Calu3 (cell line): Measurements from ENCODE around the gene ZNF487. TPM values are rescaled to one million over a fixed set of nuclear protein-coding genes. Genes with fewer than 3 reads are reported as not detected.

ENCODE experiments used
- BruUV-seq: library from RNA; stranded (reverse); fragments of 400-500 nt; replicated peaks from 2 replicates; lab custom pipeline; 2021; lab: Mats Ljungman, UMichigan
- CTCF ChIA-PET: fragments of 300-600 bp; sonication (Branson Sonifier 250); formaldehyde crosslinking; loops from one replicate; lab custom pipeline; 2022; ENCODE audit warnings: antibody characterized with exemption; lab: Charles Lee
- DNase-seq: peaks from one replicate; pipeline ENCODE4 v3.0.0; 2022
- H3K27ac Mint-ChIP-seq: one replicate; pipeline ENCODE4 v1.8.0; 2022; ENCODE audit warnings: mixed read lengths; ENCODE audit not compliant: unreplicated experiment
- H3K27me3 Mint-ChIP-seq: one replicate; pipeline ENCODE4 v1.8.0; 2022; ENCODE audit warnings: mixed read lengths; ENCODE audit not compliant: unreplicated experiment
- H3K36me3 Mint-ChIP-seq: one replicate; pipeline ENCODE4 v1.8.0; 2022; ENCODE audit warnings: mild to moderate bottlenecking, moderate library complexity, mixed read lengths; ENCODE audit not compliant: insufficient read depth, unreplicated experiment
- H3K4me1 Mint-ChIP-seq: one replicate; pipeline ENCODE4 v1.8.0; 2022; ENCODE audit warnings: mild to moderate bottlenecking, low read depth, mixed read lengths; ENCODE audit not compliant: unreplicated experiment
- H3K4me3 Mint-ChIP-seq: one replicate; pipeline ENCODE4 v1.8.0; 2022; ENCODE audit warnings: mild to moderate bottlenecking, low read depth, moderate library complexity, mixed read lengths; ENCODE audit not compliant: unreplicated experiment
- H3K9me3 Mint-ChIP-seq: one replicate; pipeline ENCODE4 v1.8.0; 2022; ENCODE audit warnings: low read depth, mixed read lengths; ENCODE audit not compliant: unreplicated experiment
- CTCF ChIP-seq: fragments of 200-600 bp; IDR thresholded peaks from one replicate; pipeline ENCODE4 v1.8.0; 2022; ENCODE audit warnings: antibody characterized with exemption; ENCODE audit not compliant: unreplicated experiment
- intact Hi-C: fragments of 100-400 bp; cut with micrococcal nuclease; formaldehyde crosslinking; loops from one replicate; pipeline ENCODE4 v1.10.0; 2022; ENCODE audit not compliant: unreplicated experiment
- total RNA-seq: library from RNA; stranded (reverse); gene quantifications from 2 replicates; pipeline ENCODE4 v1.2.3, GENCODE V29; 2022

The ZNF487 gene
- total RNA-seq, 1 experiment from 2014 or later: 3.4 TPM

- TF ChIP-seq CTCF: no peak
- CTCF ChIA-PET: interaction anchor here (1.0 kb wide), 1 partner anchor 9 kb away, joined by 3 read pairs; no protein-coding TSS in a partner anchor
- Mint-ChIP-seq H3K27ac (peak overlapping the region; percentile 81), H3K4me3 (peak overlapping the region; percentile 85), H3K36me3 (peaks cover 96% of the 10 kb centered on the region), H3K27me3 (no peaks in the 10 kb centered on the region), H3K4me1 (peaks cover 56% of the 10 kb centered on the region), H3K9me3 (no peaks in the 10 kb centered on the region)
- no peak for DNase-seq
- no TSS peak for BruUV-seq
- intact Hi-C loops: loop anchor here (5.0 kb wide), 1 partner anchor 43 kb away; no protein-coding TSS in a partner anchor
Measured at GRCh38 chr10:43394868-43395267, 42.0 kb upstream of the ZNF487 start.

GRCh38 chr10:43395571-43396060 lies 41.3 kb upstream of the ZNF487 start:
- H3K27ac Mint-ChIP-seq: peak overlapping the region; percentile 81
- H3K36me3 Mint-ChIP-seq: peaks cover 96% of the 10 kb centered on the region
- H3K27me3 Mint-ChIP-seq: no peaks in the 10 kb centered on the region
- BruUV-seq: no TSS peak
- peaks cover 56% of the 10 kb centered on the region for H3K4me1 Mint-ChIP-seq
- intact Hi-C loops: loop anchor here (5.0 kb wide), 1 partner anchor 43 kb away; no protein-coding TSS in a partner anchor
- peak; percentile 39 for DNase-seq
- H3K9me3 Mint-ChIP-seq: no peaks in the 10 kb centered on the region
- TF ChIP-seq CTCF: no peak
- peak overlapping the region; percentile 85 for H3K4me3 Mint-ChIP-seq
- CTCF ChIA-PET: interaction anchor here (1.0 kb wide), 1 partner anchor 8 kb away, joined by 3 read pairs; no protein-coding TSS in a partner anchor

- Mint-ChIP-seq H3K9me3 (no peaks in the 10 kb centered on the region), H3K27ac (peak overlapping the region; percentile 81), H3K4me3 (peak overlapping the region; percentile 85), H3K4me1 (peaks cover 55% of the 10 kb centered on the region), H3K27me3 (no peaks in the 10 kb centered on the region), H3K36me3 (peaks cover 92% of the 10 kb centered on the region)
- no peak for TF ChIP-seq CTCF
- BruUV-seq: TSS peak; percentile 12
- peak; percentile 86 for DNase-seq
- CTCF ChIA-PET: interaction anchor here (0.6 to 0.9 kb wide), 5 partner anchors 33 to 296 kb away, joined by 3 to 5 read pairs (median 3); no protein-coding TSS in a partner anchor
- intact Hi-C loops: loop anchor here (5.0 kb wide), 1 partner anchor 44 kb away; no protein-coding TSS in a partner anchor
Measured at GRCh38 chr10:43396061-43396927, 40.6 kb upstream of the ZNF487 start.

- BruUV-seq: no TSS peak
- peaks cover 55% of the 10 kb centered on the region for H3K4me1 Mint-ChIP-seq
- H3K9me3 Mint-ChIP-seq: no peaks in the 10 kb centered on the region
- peaks cover 92% of the 10 kb centered on the region for H3K36me3 Mint-ChIP-seq
- intact Hi-C loops: loop anchor here (5.0 kb wide), 1 partner anchor 45 kb away; no protein-coding TSS in a partner anchor
- CTCF ChIA-PET: interaction anchor here (0.6 to 0.9 kb wide), 6 partner anchors 34 to 296 kb away, joined by 3 to 5 read pairs (median 4); no protein-coding TSS in a partner anchor
- TF ChIP-seq CTCF: no peak
- peak; percentile 94 for DNase-seq
- H3K27me3 Mint-ChIP-seq: no peaks in the 10 kb centered on the region
- peak overlapping the region; percentile 85 for H3K4me3 Mint-ChIP-seq
- peak overlapping the region; percentile 81 for H3K27ac Mint-ChIP-seq
Measured at GRCh38 chr10:43396928-43397624, 39.8 kb upstream of the ZNF487 start.
